NCI-H2196 (cell line): ENCODE results near the gene CARMIL3.

ENCODE experiments used
- DNase-seq: peaks from one replicate; lab custom pipeline; 2025; ENCODE audit not compliant: unreplicated experiment; lab: John Stamatoyannopoulos, UW

The CARMIL3 gene

GRCh38 chr14:24060443-24060842 is 8.6 kb downstream of the CARMIL3 start:
- DNase-seq = no peak

- DNase-seq = no peak
These were observed 9.4 kb downstream of the CARMIL3 start for GRCh38 chr14:24060984-24061913.

DNA sequence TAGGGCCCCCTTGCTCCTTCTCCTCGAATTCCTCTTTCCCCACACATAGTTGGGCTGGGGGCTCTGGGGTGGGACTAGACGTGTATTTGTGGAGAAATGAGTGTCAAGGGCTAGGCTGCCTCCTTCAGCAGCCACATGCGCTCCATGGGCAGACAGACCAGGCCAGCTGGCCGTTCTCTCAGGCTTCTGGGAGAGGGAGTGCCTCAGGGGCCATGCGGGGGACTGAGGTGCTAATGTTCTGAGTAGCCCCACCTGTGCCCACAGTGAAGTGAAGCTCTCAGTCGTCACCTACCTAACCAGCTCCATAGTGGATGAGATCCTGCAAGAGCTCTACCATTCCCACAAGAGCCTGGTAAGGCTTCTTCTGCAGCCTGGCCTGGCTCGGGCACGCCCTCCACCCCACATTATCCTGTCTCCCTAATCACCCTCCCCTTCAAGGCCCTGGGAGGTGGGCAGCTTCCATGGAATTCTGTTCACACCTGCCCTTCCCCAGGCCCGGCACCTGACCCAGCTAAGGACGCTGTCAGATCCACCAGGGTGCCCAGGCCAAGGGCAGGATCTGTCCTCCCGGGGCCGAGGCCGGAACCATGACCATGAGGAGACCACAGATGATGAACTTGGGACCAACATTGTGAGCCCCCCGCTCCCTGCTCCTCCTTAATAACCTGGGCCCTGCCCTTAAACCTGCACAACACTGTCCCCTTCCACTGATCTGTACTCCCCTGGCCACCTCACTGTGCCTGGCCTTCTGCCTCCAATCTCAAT is 10.6 kb downstream of the CARMIL3 start:
- no peak for DNase-seq

GRCh38 chr14:24063263-24063836 is 11.5 kb downstream of the CARMIL3 start:
- DNase-seq = no peak

DNA sequence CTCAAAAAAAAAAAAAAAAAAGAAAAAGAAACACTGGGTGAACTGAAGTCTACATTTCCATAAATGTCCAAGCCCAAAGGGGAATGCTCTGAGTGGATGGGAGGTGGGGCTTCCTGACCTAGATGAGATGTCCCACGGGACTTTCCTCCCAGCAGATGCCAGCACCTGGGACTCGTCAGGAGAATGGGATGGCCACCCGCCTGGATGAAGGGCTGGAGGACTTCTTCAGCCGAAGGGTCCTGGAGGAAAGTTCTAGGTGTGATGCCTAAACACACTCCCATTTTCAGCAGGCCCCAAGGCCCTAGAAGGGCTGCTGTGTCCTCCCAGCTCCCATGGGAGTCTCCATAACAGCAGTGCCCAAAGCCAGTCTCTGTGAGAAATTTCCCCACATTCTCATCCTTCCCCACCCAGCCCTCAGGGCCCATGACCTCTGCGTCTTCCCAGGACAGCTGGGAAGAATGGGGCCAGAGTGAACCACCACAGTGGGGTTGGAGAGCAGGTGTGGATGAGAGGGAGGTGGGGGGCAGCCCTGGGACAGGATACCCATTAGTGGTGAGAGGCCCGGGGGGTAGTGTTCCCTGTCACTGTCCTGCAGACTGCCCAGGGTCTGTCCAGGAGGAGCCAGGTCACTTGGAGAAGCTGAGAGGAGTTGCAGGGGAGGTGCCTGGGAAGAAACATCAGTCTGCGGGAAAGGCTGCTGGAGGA is 12.4 kb downstream of the CARMIL3 start:
- no peak for DNase-seq

DNA sequence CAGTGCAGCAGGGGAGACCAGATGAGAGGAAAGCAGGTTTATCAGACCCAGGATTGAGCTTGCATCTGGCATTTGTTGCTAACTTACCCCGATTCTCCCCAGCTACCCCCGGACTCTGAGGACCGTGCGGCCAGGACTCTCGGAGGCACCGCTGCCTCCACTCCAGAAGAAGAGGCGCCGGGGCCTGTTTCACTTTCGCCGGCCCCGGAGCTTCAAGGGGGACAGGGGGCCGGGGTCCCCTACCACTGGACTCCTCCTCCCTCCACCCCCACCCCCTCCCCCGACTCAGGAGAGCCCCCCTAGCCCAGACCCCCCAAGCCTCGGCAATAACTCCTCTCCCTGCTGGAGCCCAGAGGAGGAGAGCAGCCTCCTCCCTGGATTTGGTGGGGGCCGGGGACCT is 13.0 kb downstream of the CARMIL3 start:
- DNase-seq = no peak

DNA sequence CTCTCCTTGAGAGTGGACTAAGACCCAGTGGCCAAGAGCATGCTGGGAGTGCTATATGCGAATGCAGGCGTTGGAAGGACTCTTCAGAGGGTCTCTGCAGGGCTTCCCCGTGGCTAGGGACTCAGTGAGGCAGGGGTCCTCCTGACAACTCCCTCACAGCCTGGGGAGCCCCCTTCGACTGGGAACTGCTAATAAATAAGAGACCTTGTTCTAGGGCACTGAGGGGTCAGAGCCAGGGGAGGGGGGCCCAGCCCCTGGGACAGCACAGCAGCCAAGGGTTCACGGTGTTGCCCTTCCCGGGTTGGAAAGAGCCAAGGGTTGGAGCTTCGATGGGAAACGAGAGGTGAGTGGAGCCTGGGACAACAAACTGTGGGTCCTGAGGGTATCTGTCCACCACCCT is 13.6 kb downstream of the CARMIL3 start:
- DNase-seq = no peak

GRCh38 chr14:24066496-24067132 is 14.8 kb downstream of the CARMIL3 start:
- DNase-seq = no peak

- no peak for DNase-seq
These were observed 15.6 kb downstream of the CARMIL3 start for GRCh38 chr14:24067133-24068082.

- no peak for DNase-seq
These were observed 17.1 kb downstream of the CARMIL3 start for GRCh38 chr14:24068711-24069410.

GRCh38 chr14:24069411-24069735 is 17.6 kb downstream of the CARMIL3 start:
- no peak for DNase-seq

GRCh38 chr14:24070285-24071143 is 18.7 kb downstream of the CARMIL3 start:
- DNase-seq = no peak

GRCh38 chr14:24071144-24071697 is 19.4 kb downstream of the CARMIL3 start, which contains the start of gene CPNE6:
Gene CPNE6 (plus strand): TSS chr14:24071562. CDS start chr14:24072937, 1,375 bp downstream.
- no peak for DNase-seq

DNA sequence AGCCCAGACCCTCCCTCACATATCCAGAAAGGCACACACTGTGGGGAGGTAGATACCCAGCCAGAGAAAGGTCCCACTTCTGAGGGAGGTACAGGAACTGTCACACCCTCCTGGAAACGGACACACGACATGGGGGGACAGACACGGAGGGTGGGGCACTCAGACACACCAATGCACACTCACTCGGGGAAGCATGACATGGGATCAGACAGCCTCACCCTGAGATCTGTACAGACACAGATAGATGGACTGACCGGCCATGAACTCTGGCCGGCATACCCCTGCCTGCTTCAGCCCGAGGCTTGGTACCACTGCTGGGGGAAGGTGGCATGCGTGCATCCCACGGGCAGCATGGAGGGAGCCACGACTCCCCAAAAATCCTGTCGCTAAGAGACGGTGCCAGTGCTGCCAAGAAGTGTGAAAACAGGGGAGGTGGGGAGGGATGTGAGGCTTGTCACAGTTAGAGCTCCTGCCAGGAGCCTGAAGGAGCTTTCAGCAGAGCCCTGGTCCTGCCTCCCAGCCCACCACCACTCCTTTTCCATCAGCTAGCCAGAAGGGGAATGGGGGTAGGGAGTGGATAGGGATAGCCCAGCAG is 20.1 kb downstream of the CARMIL3 start:
- no peak for DNase-seq

- no peak for DNase-seq
These were observed 20.6 kb downstream of the CARMIL3 start for GRCh38 chr14:24072436-24072835.

GRCh38 chr14:24072881-24073877 is 21.4 kb downstream of the CARMIL3 start:
- no peak for DNase-seq
